ENCODE data around the gene LYSET. TPM values are rescaled to one million over a fixed set of nuclear protein-coding genes. Genes with fewer than 3 reads are reported as not detected.

The LYSET gene
- polyA plus RNA-seq, 1 of the 3 experiments (the other 2 are of a cell fraction): 17.7 TPM

GRCh38 chr14:93223565-93223964 is 38.4 kb downstream of the LYSET start:
- H3K4me1 ChIP-seq (ENCODE audit: control insufficient read depth in 1 of 2, insufficient read depth in 2 of 2, low read depth in 1 of 2, low read length in 1 of 2): no peaks in the 10 kb centered on the region
- no peak overlapping the region for H3K4me2 ChIP-seq
- H3K4me3 ChIP-seq (ENCODE audit: low read depth in 2 of 2, low read length in 1 of 2): no peak overlapping the region
- no peaks in the 10 kb centered on the region for H3K9me3 ChIP-seq
- H3F3A ChIP-seq (replicated peaks; ENCODE audit: insufficient read depth): peaks cover 3% of the 10 kb centered on the region
- no peaks in the 10 kb centered on the region for H3K79me2 ChIP-seq (ENCODE audit: insufficient read depth)
- POLR2A ChIA-PET: interaction anchor here (0.7 kb wide), 1 partner anchor 407 kb away, joined by 3 read pairs; no protein-coding TSS in a partner anchor
- peaks cover 38 to 44% of the 10 kb centered on the region in 2 experiments for H3K36me3 ChIP-seq (replicated peaks in 1 of 2; ENCODE audit: control insufficient read depth in 1 of 2, insufficient read depth in 2 of 2, low read length in 1 of 2)
- DNase-seq: no peak
- 93% methylated on average over 27 of the region's 27 CpGs for WGBS (ENCODE audit: low lambda C conversion rate)
- H3K27me3 ChIP-seq (ENCODE audit: insufficient read depth): no peaks in the 10 kb centered on the region
- TF ChIP-seq IRF3 (IDR thresholded peaks at IDR 0.05; ENCODE audit: low read depth, low read length): no peak
- H3K9ac ChIP-seq: no peak overlapping the region
- no peak overlapping the region for H2AFZ ChIP-seq (ENCODE audit: low read depth)
- H3K9me2 ChIP-seq: no peaks in the 10 kb centered on the region
- H3K27ac ChIP-seq (ENCODE audit: low read depth in 2 of 2, low read length in 1 of 2): no peak overlapping the region
- H4K20me1 ChIP-seq (ENCODE audit: insufficient read depth): no peaks in the 10 kb centered on the region
- CTCF ChIA-PET: interaction anchor here (0.7 kb wide), 1 partner anchor 84 kb away, joined by 3 read pairs; no protein-coding TSS in a partner anchor

DNA sequence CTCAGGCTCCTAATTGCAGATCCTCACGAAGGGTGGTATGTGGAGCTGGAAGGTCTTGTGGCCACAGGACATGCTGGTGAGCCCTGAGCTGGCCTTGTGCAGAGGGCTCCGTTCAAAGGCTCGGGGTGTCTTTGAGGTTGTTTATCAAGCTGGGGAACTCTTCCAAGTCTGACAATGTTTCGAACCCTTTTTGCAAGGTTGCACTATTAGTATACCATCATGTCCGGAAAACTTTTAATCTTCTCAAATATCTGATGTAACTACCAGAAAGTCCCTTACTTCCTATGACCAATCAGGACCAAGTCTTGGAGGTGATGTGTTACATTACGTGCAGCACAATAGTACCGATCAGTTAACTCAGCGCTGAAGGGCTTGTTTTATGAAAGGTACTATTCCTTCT is 43.4 kb downstream of the LYSET start:
- peaks cover 17 to 36% of the 10 kb centered on the region in 2 experiments for H3K36me3 ChIP-seq (replicated peaks in 1 of 2; ENCODE audit: control insufficient read depth in 1 of 2, insufficient read depth in 2 of 2, low read length in 1 of 2)
- no peaks in the 10 kb centered on the region for H3K27me3 ChIP-seq (ENCODE audit: insufficient read depth)
- CTCF ChIA-PET: interaction anchor here (0.9 kb wide), 1 partner anchor 31 kb away, joined by 3 read pairs; no protein-coding TSS in a partner anchor
- no peak for DNase-seq
- no peaks in the 10 kb centered on the region for H3K9me2 ChIP-seq
- H3K9ac ChIP-seq: no peak overlapping the region
- no peak overlapping the region for H3K4me2 ChIP-seq
- H3K4me3 ChIP-seq (ENCODE audit: low read depth in 2 of 2, low read length in 1 of 2): no peak overlapping the region
- over 99% methylated on average over 7 of the region's 8 CpGs for WGBS (ENCODE audit: low lambda C conversion rate)
- no peak overlapping the region for H2AFZ ChIP-seq (ENCODE audit: low read depth)
- H3K27ac ChIP-seq (ENCODE audit: low read depth in 2 of 2, low read length in 1 of 2): no peak overlapping the region
- no peaks in the 10 kb centered on the region for H3F3A ChIP-seq (replicated peaks; ENCODE audit: insufficient read depth)
- no peaks in the 10 kb centered on the region for H3K79me2 ChIP-seq (ENCODE audit: insufficient read depth)
- H4K20me1 ChIP-seq (ENCODE audit: insufficient read depth): no peaks in the 10 kb centered on the region
- TF ChIP-seq ZBTB33 (IDR thresholded peaks at IDR 0.05; ENCODE audit: borderline replicate concordance, low read depth): no peak
- no peak for TF ChIP-seq RXRA (IDR thresholded peaks at IDR 0.05; ENCODE audit: borderline replicate concordance, low read depth)
- no peak for TF ChIP-seq USF2 (IDR thresholded peaks at IDR 0.05; ENCODE audit: borderline replicate concordance, low read depth, low read length)
- TF ChIP-seq EZH2phosphoT487 (IDR thresholded peaks at IDR 0.05; ENCODE audit: borderline replicate concordance, low read depth): no peak
- TF ChIP-seq, protein P1, sequence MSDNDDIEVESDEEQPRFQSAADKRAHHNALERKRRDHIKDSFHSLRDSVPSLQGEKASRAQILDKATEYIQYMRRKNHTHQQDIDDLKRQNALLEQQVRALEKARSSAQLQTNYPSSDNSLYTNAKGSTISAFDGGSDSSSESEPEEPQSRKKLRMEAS (IDR thresholded peaks at IDR 0.05; ENCODE audit: low read depth): no peak
- TF ChIP-seq ELF1 (IDR thresholded peaks at IDR 0.05): no peak
- TF ChIP-seq SIN3A (IDR thresholded peaks at IDR 0.05; ENCODE audit: borderline replicate concordance, low read depth, low read length): no peak
- TF ChIP-seq JUND (IDR thresholded peaks at IDR 0.05): no peak
- no peak for TF ChIP-seq FOSL2 (IDR thresholded peaks at IDR 0.05; ENCODE audit: borderline replicate concordance, low read depth)
- TF ChIP-seq, protein P2, sequence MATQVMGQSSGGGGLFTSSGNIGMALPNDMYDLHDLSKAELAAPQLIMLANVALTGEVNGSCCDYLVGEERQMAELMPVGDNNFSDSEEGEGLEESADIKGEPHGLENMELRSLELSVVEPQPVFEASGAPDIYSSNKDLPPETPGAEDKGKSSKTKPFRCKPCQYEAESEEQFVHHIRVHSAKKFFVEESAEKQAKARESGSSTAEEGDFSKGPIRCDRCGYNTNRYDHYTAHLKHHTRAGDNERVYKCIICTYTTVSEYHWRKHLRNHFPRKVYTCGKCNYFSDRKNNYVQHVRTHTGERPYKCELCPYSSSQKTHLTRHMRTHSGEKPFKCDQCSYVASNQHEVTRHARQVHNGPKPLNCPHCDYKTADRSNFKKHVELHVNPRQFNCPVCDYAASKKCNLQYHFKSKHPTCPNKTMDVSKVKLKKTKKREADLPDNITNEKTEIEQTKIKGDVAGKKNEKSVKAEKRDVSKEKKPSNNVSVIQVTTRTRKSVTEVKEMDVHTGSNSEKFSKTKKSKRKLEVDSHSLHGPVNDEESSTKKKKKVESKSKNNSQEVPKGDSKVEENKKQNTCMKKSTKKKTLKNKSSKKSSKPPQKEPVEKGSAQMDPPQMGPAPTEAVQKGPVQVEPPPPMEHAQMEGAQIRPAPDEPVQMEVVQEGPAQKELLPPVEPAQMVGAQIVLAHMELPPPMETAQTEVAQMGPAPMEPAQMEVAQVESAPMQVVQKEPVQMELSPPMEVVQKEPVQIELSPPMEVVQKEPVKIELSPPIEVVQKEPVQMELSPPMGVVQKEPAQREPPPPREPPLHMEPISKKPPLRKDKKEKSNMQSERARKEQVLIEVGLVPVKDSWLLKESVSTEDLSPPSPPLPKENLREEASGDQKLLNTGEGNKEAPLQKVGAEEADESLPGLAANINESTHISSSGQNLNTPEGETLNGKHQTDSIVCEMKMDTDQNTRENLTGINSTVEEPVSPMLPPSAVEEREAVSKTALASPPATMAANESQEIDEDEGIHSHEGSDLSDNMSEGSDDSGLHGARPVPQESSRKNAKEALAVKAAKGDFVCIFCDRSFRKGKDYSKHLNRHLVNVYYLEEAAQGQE (IDR thresholded peaks at IDR 0.05; ENCODE audit: low read depth, low read length): no peak
- no peak for TF ChIP-seq GABPA (IDR thresholded peaks at IDR 0.05; ENCODE audit: low read depth)
- TF ChIP-seq FOXM1 (IDR thresholded peaks at IDR 0.05; ENCODE audit: low read depth): no peak
- TF ChIP-seq, protein P3, sequence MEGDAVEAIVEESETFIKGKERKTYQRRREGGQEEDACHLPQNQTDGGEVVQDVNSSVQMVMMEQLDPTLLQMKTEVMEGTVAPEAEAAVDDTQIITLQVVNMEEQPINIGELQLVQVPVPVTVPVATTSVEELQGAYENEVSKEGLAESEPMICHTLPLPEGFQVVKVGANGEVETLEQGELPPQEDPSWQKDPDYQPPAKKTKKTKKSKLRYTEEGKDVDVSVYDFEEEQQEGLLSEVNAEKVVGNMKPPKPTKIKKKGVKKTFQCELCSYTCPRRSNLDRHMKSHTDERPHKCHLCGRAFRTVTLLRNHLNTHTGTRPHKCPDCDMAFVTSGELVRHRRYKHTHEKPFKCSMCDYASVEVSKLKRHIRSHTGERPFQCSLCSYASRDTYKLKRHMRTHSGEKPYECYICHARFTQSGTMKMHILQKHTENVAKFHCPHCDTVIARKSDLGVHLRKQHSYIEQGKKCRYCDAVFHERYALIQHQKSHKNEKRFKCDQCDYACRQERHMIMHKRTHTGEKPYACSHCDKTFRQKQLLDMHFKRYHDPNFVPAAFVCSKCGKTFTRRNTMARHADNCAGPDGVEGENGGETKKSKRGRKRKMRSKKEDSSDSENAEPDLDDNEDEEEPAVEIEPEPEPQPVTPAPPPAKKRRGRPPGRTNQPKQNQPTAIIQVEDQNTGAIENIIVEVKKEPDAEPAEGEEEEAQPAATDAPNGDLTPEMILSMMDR (IDR thresholded peaks at IDR 0.05): no peak
- no peaks in the 10 kb centered on the region for H3K9me3 ChIP-seq
- peaks cover 0 to 12% of the 10 kb centered on the region in 2 experiments; a peak in 1 of 4 replicates for H3K4me1 ChIP-seq (ENCODE audit: control insufficient read depth in 1 of 2, insufficient read depth in 2 of 2, low read depth in 1 of 2, low read length in 1 of 2)
- POLR2A ChIA-PET: no interaction called here
